Melanocyte of skin (primary cell): ENCODE measurements around the gene ZNF554. TPM values are rescaled to one million over a fixed set of nuclear protein-coding genes. Genes with fewer than 3 reads are reported as not detected.

Experiments used
- total RNA-seq, 2 donors: library from RNA; depleted of rRNA; stranded (reverse); fragments of >200 nt; gene quantifications; 2 replicates each; pipeline ENCODE4 v1.2.3, GENCODE V29; 2012

ZNF554 gene
- total RNA-seq = 1 to 10 TPM; 2.0 to 3.4 TPM

GRCh38 chr19:2819540-2820111, at the start of gene ZNF554:
Gene ZNF554 (plus strand): TSS chr19:2819868. CDS start chr19:2820072, 204 bp downstream.

GRCh38 chr19:2782936-2783780, 36.5 kb upstream of the ZNF554 start, which contains the start of gene SGTA:
Gene SGTA (minus strand): TSS chr19:2783273. CDS start chr19:2769068, 14,205 bp downstream.

GRCh38 chr19:2785244-2785997, 34.2 kb upstream of the ZNF554 start, which contains the start of gene THOP1:
Gene THOP1 (plus strand): TSS chr19:2785503. CDS start chr19:2785663, 160 bp downstream.

GRCh38 chr19:2840794-2841791, 21.4 kb downstream of the ZNF554 start, which contains the start of gene ZNF555:
Gene ZNF555 (plus strand): TSS chr19:2841475. CDS start chr19:2841573, 98 bp downstream.

GRCh38 chr19:2867025-2867991, 47.6 kb downstream of the ZNF554 start, which contains the start of gene ZNF556:
Gene ZNF556 (plus strand): TSS chr19:2867335. CDS start chr19:2867422, 87 bp downstream.

Other genes with a start within 250 kb of the ZNF554 start
- gene GNG7, start 117.2 kb upstream of the ZNF554 start, total RNA-seq = 1 to 10 TPM; 1.7 to 2.4 TPM
- gene DIRAS1, start 98.5 kb upstream of the ZNF554 start, total RNA-seq = 1 to 10 TPM; 2.4 to 2.7 TPM
- 10 to 100 TPM; 41.6 to 54.6 TPM for gene SLC39A3, start 79.9 kb upstream of the ZNF554 start, total RNA-seq
- gene SGTA, start 36.6 kb upstream of the ZNF554 start, total RNA-seq = 10 to 100 TPM; 64.0 to 68.3 TPM
- gene THOP1, start 34.4 kb upstream of the ZNF554 start, total RNA-seq = 100 to 1,000 TPM in 1 of 2 donors, 10 to 100 TPM in 1; 80.9 to 157 TPM
- gene ZNF555, start 21.6 kb downstream of the ZNF554 start, total RNA-seq = 1 to 10 TPM; 3.3 to 4.1 TPM
- not detected for gene ZNF556, start 47.5 kb downstream of the ZNF554 start, total RNA-seq
- gene ZNF57, start 81.1 kb downstream of the ZNF554 start, total RNA-seq = 1 to 10 TPM; 3.1 to 7.3 TPM
- 1 to 10 TPM; 3.1 to 4.3 TPM for gene ZNF77, start 125.1 kb downstream of the ZNF554 start, total RNA-seq
- gene TLE6, start 157.7 kb downstream of the ZNF554 start, total RNA-seq = 1 to 10 TPM; 2.7 to 2.8 TPM
- 1 to 10 TPM in 1 of 2 donors, under 1 TPM in 1; 0.33 to 1.0 TPM for gene TLE2, start 209.4 kb downstream of the ZNF554 start, total RNA-seq
- 100 to 1,000 TPM; 176 to 211 TPM for gene TLE5, start 242.6 kb downstream of the ZNF554 start, total RNA-seq